H1 (cell line): ENCODE measurements around the gene CDC14B. TPM values are rescaled to one million over a fixed set of nuclear protein-coding genes. Genes with fewer than 3 reads are reported as not detected.

Experiments
- CTCF ChIA-PET: fragments of 300-600 bp; sonication (Branson Sonifier 250); formaldehyde crosslinking; loops from one replicate; lab custom pipeline; 2021; ENCODE audit not compliant: partially characterized antibody; lab: Charles Lee
- POLR2A ChIA-PET: fragments of 300-600 bp; sonication (Branson Sonifier 250); formaldehyde crosslinking; loops from one replicate; lab custom pipeline; 2021; ENCODE audit warnings: inconsistent platforms; ENCODE audit not compliant: partially characterized antibody; lab: Charles Lee
- DNase-seq, 2 experiments: peaks; one replicate each; pipeline versions ENCODE4 v3.0.0 to v3.0.0-alpha.2; 2010 to 2022; ENCODE audit warnings: low spot score in 2 of 2, low read depth in 1 of 2, mixed read lengths in 1 of 2
- FAIRE-seq: peaks from 2 replicates; lab custom pipeline; 2011; peaks lifted over from hg19 to GRCh38; lab: Jason Lieb, UNC
- H2AFZ ChIP-seq: 2 replicates; pipeline ENCODE4 v1.8.1; 2012; ENCODE audit warnings: low read length, inconsistent platforms
- H2AK5ac ChIP-seq: 2 replicates; pipeline ENCODE4 v1.6.1; 2013; ENCODE audit warnings: low read depth, low read length
- H2BK120ac ChIP-seq: replicated peaks from 2 replicates; pipeline ENCODE3; 2013; ENCODE audit warnings: low read depth, low read length, inconsistent platforms
- H2BK12ac ChIP-seq: 2 replicates; pipeline ENCODE4 v1.6.1; 2013; ENCODE audit warnings: low read depth, low read length
- H2BK15ac ChIP-seq: 2 replicates; pipeline ENCODE4 v1.6.1; 2013; ENCODE audit warnings: low read length
- H2BK20ac ChIP-seq: 2 replicates; pipeline ENCODE4 v1.6.1; 2013; ENCODE audit warnings: low read length
- H2BK5ac ChIP-seq: 2 replicates; pipeline ENCODE4 v1.6.1; 2013; ENCODE audit warnings: low read depth, low read length
- H3K14ac ChIP-seq: 2 replicates; pipeline ENCODE4 v1.6.1; 2013; ENCODE audit warnings: inconsistent platforms; ENCODE audit not compliant: insufficient read length
- H3K18ac ChIP-seq: 2 replicates; pipeline ENCODE4 v1.6.1; 2013; ENCODE audit warnings: low read length; ENCODE audit errors: extremely low read depth
- H3K23ac ChIP-seq: 2 replicates; pipeline ENCODE4 v1.6.1; 2013; ENCODE audit warnings: inconsistent platforms; ENCODE audit not compliant: insufficient read length
- H3K23me2 ChIP-seq: 2 replicates; pipeline ENCODE4 v1.6.1; 2013; ENCODE audit warnings: low read depth, low read length
- H3K27ac ChIP-seq: 2 replicates; pipeline ENCODE4 v1.6.1; 2011; ENCODE audit warnings: low read depth, low read length, inconsistent platforms
- H3K27me3 ChIP-seq, 4 experiments: replicated peaks in 1 of 4; 1 replicate in 1 of 4; 2 replicates in 3 of 4; pipeline versions ENCODE4 v1.6.1 to v1.8.1; 2011 to 2013; ENCODE audit warnings: low read length in 3 of 4, mild to moderate bottlenecking in 3 of 4, inconsistent platforms in 2 of 4, mixed read lengths in 2 of 4, moderate library complexity in 1 of 4; ENCODE audit not compliant: control insufficient read depth in 3 of 4, insufficient read depth in 3 of 4; ENCODE audit errors: extremely low read depth in 1 of 4
- H3K36me3 ChIP-seq, 4 experiments: 2 replicates each; pipeline versions ENCODE4 v1.6.1 to v1.8.1; 2011 to 2013; ENCODE audit warnings: mild to moderate bottlenecking in 4 of 4, low read length in 3 of 4, moderate library complexity in 2 of 4, control low read depth in 1 of 4, inconsistent platforms in 1 of 4; ENCODE audit not compliant: insufficient read depth in 4 of 4, control insufficient read depth in 2 of 4
- H3K4ac ChIP-seq: replicated peaks from 2 replicates; pipeline ENCODE3; 2013; ENCODE audit warnings: low read length, low read depth, mixed read lengths, inconsistent platforms; ENCODE audit not compliant: insufficient read length
- H3K4me1 ChIP-seq, 4 experiments: replicated peaks in 1 of 4; 1 replicate in 1 of 4; 2 replicates in 3 of 4; pipeline versions ENCODE4 v1.6.1 to v1.8.1; 2011 to 2013; ENCODE audit warnings: low read length in 3 of 4, inconsistent platforms in 2 of 4, mixed read lengths in 1 of 4; ENCODE audit not compliant: insufficient read depth in 4 of 4, control insufficient read depth in 3 of 4
- H3K4me2 ChIP-seq, 2 experiments: 2 replicates each; pipeline versions ENCODE4 v1.6.1 to v1.8.1; 2011 to 2013; ENCODE audit warnings: low read depth in 2 of 2, low read length in 2 of 2, control low read depth in 1 of 2, inconsistent platforms in 1 of 2, mild to moderate bottlenecking in 1 of 2; ENCODE audit not compliant: insufficient read depth in 1 of 2
- H3K4me3 ChIP-seq, 4 experiments: fragments of 200-600, 300-600 bp in 1 of 4; sonication (generic), shearing (Covaris generic), sonication (Bioruptor Twin) in 1 of 4; 2 replicates each; pipeline versions ENCODE4 v1.5.1 to v1.8.1; 2011 to 2016; ENCODE audit warnings: low read length in 4 of 4, low read depth in 3 of 4, control low read depth in 2 of 4, inconsistent platforms in 2 of 4, mild to moderate bottlenecking in 2 of 4, mixed read lengths in 1 of 4, moderate library complexity in 1 of 4; ENCODE audit not compliant: insufficient read depth in 2 of 4; ENCODE audit errors: extremely low read depth in 1 of 4
- H3K56ac ChIP-seq: replicated peaks from 2 replicates; pipeline ENCODE3; 2013; ENCODE audit warnings: low read depth, mild to moderate bottlenecking, mixed read lengths, low read length, inconsistent platforms; ENCODE audit not compliant: insufficient read length
- H3K79me1 ChIP-seq: 2 replicates; pipeline ENCODE4 v1.6.1; 2013; ENCODE audit warnings: low read depth, low read length, control low read depth
- H3K79me2 ChIP-seq, 2 experiments: 2 replicates each; pipeline versions ENCODE4 v1.6.1 to v1.8.1; 2012 to 2013; ENCODE audit warnings: low read length in 2 of 2, mild to moderate bottlenecking in 2 of 2, inconsistent platforms in 1 of 2; ENCODE audit not compliant: insufficient read depth in 2 of 2, control insufficient read depth in 1 of 2
- H3K9ac ChIP-seq, 4 experiments: replicated peaks in 1 of 4; 1 replicate in 1 of 4; 2 replicates in 3 of 4; pipeline versions ENCODE4 v1.6.1 to v1.8.1; 2011 to 2013; ENCODE audit warnings: low read depth in 3 of 4, low read length in 3 of 4, control low read depth in 2 of 4, mild to moderate bottlenecking in 2 of 4, moderate library complexity in 2 of 4, inconsistent platforms in 1 of 4; ENCODE audit errors: extremely low read depth in 1 of 4
- H3K9me3 ChIP-seq, 2 experiments: 2 replicates each; pipeline versions ENCODE4 v1.6.1 to v1.8.1; 2012 to 2013; ENCODE audit warnings: mild to moderate bottlenecking in 2 of 2, moderate library complexity in 2 of 2, control low read depth in 1 of 2, inconsistent platforms in 1 of 2, low read depth in 1 of 2, low read length in 1 of 2, mixed read lengths in 1 of 2; ENCODE audit not compliant: insufficient read depth in 2 of 2
- H4K20me1 ChIP-seq, 2 experiments: replicated peaks in 1 of 2; 2 replicates each; pipeline versions ENCODE3 to v1.8.1; 2011 to 2013; ENCODE audit warnings: inconsistent platforms in 2 of 2, low read length in 2 of 2, mild to moderate bottlenecking in 1 of 2; ENCODE audit not compliant: insufficient read depth in 2 of 2, control insufficient read depth in 1 of 2
- H4K5ac ChIP-seq: 2 replicates; pipeline ENCODE4 v1.6.1; 2013; ENCODE audit warnings: low read length, low read depth, mixed read lengths, inconsistent platforms; ENCODE audit not compliant: insufficient read length
- H4K8ac ChIP-seq: 2 replicates; pipeline ENCODE4 v1.8.0; 2013; ENCODE audit warnings: mild to moderate bottlenecking, moderate library complexity, low read length, inconsistent platforms; ENCODE audit not compliant: insufficient read depth; ENCODE audit errors: extremely low read depth
- H4K91ac ChIP-seq: replicated peaks from 2 replicates; pipeline ENCODE3; 2013; ENCODE audit warnings: low read length, mixed read lengths, inconsistent platforms; ENCODE audit not compliant: insufficient read length
- CHD2 ChIP-seq: IDR thresholded peaks from 2 replicates; pipeline ENCODE4 v1.6.1; 2012; ENCODE audit warnings: low read length, improper control_type of control experiment
- WGBS, 2 experiments: shearing (Covaris generic) in 1 of 2; methylation state at CpG; one replicate each; pipeline versions ENCODE4 v1.1.6 to v1.1.7; 2013 to 2015; ENCODE audit warnings: low lambda C conversion rate in 2 of 2, mixed read lengths in 2 of 2, inconsistent platforms in 1 of 2, low coverage in 1 of 2, missing lambda C conversion rate in 1 of 2; ENCODE audit not compliant: insufficient replicate concordance in 2 of 2, insufficient coverage in 1 of 2, insufficient read length in 1 of 2; ENCODE audit errors: extremely low coverage in 1 of 2, missing lambda C conversion rate in 1 of 2; 5-methylcytosine and 5-hydroxymethylcytosine counted together
- polyA plus RNA-seq, 7 experiments: library from polyadenylated mRNA; depleted of rRNA in 3 of 7; stranded (reverse) in 5 of 7; unstranded in 2 of 7; fragments of >200 nt in 5 of 7; fragments of 200-250 nt in 2 of 7; gene quantifications; 1 replicate in 5 of 7; 2 replicates in 1 of 7; 4 replicates in 1 of 7; pipeline versions ENCODE4 v1.2.1 to v1.2.3, GENCODE V29; 2011 to 2013; ENCODE audit warnings: missing spikeins in 2 of 7, mixed read lengths in 2 of 7
- total RNA-seq: library from RNA; stranded (reverse); fragmentation: NEBNext Ultra II Directional; extraction: Animal tissue kit (Norgen Biotek cat#: 25700); gene quantifications from 2 replicates; pipeline ENCODE4 v1.2.1, GENCODE V29; 2021
- TF ChIP-seq, protein P1 (sequence below), 3 experiments: IDR thresholded peaks; 1 replicate in 2 of 3; 2 replicates in 1 of 3; pipeline versions ENCODE4 v1.5.1 to v1.6.1; 2011; ENCODE audit warnings: low read length in 3 of 3, mild to moderate bottlenecking in 3 of 3, inconsistent platforms in 2 of 3, low read depth in 1 of 3, moderate library complexity in 1 of 3; ENCODE audit not compliant: insufficient read depth in 1 of 3; ENCODE audit errors: control extremely low read depth in 1 of 3

The CDC14B gene
- total and polyA plus RNA-seq, 2 of the 8 experiments (the other 6 are each of a cell fraction or from before 2014, with no cell fraction given): 17.2 to 44.6 TPM

DNA sequence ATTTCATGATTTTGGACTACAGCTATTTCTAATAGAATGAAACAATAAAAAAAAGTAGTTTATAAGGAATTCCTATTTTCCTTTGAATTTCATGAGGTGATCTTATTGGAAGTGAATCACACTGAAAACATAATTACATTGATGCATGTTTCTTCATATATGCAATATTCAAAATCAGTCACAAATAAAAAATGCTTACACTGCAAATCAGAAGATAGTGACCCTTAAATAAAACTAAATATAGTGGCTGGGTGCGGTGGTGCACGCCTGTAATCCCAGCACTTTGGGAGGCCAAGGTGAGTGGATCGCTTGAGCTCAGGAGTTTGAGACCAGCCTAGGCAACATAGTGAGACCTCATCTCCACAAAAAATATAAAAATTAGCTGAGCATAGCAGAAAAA lies 79.5 kb downstream of the CDC14B start:
- Histone ChIP-seq H2BK5ac (no peak overlapping the region), H3K18ac (no peak overlapping the region), H3K23me2 (no peaks in the 10 kb centered on the region), H2AK5ac (no peak overlapping the region), H3K27ac (no peak overlapping the region), H2AFZ (no peak overlapping the region), H4K91ac (no peak overlapping the region), H3K79me2 (no peaks in the 10 kb centered on the region), H3K4ac (no peak overlapping the region), H2BK120ac (no peak overlapping the region), H3K23ac (no peak overlapping the region), H3K4me2 (no peak overlapping the region), H4K5ac (no peak overlapping the region), H3K36me3 (no peaks in the 10 kb centered on the region; a peak in 2 of 8 replicates), H2BK12ac (no peak overlapping the region), H3K27me3 (no peaks in the 10 kb centered on the region), H3K79me1 (no peaks in the 10 kb centered on the region), H4K20me1 (no peaks in the 10 kb centered on the region), H3K4me1 (no peaks in the 10 kb centered on the region), H2BK15ac (no peak overlapping the region), H2BK20ac (no peak overlapping the region), H3K9ac (no peak overlapping the region), H3K56ac (no peak overlapping the region), H3K4me3 (no peak overlapping the region), H4K8ac (no peak overlapping the region), H3K14ac (no peak overlapping the region), H3K9me3 (no peaks in the 10 kb centered on the region)
- DNase-seq: no peak
- WGBS, 2 experiments: 97% methylated on average over 3 of the region's 3 CpGs; no CpG with 5 or more reads in 1 of the 2 experiments
- ChIA-PET CTCF (no interaction called here), POLR2A (interaction anchor here (1.0 kb wide), 1 partner anchor 17 kb away, joined by 3 read pairs; no protein-coding TSS in a partner anchor)
- TF ChIP-seq CHD2: no peak
- TF ChIP-seq, protein P1, sequence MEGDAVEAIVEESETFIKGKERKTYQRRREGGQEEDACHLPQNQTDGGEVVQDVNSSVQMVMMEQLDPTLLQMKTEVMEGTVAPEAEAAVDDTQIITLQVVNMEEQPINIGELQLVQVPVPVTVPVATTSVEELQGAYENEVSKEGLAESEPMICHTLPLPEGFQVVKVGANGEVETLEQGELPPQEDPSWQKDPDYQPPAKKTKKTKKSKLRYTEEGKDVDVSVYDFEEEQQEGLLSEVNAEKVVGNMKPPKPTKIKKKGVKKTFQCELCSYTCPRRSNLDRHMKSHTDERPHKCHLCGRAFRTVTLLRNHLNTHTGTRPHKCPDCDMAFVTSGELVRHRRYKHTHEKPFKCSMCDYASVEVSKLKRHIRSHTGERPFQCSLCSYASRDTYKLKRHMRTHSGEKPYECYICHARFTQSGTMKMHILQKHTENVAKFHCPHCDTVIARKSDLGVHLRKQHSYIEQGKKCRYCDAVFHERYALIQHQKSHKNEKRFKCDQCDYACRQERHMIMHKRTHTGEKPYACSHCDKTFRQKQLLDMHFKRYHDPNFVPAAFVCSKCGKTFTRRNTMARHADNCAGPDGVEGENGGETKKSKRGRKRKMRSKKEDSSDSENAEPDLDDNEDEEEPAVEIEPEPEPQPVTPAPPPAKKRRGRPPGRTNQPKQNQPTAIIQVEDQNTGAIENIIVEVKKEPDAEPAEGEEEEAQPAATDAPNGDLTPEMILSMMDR (IDR thresholded peaks at IDR 0.05; ENCODE audit: control extremely low read depth in 1 of 3, insufficient read depth in 1 of 3, low read depth in 1 of 3, low read length in 3 of 3): no peak
- FAIRE-seq: no peak
